HG02970 (cell line): ENCODE results near the gene DLG2.

Source experiments
- ATAC-seq: cut with Tn5 transposase; IDR thresholded peaks from one replicate; pipeline ENCODE4 v1.9.1; 2021; ENCODE audit warnings: mild to moderate bottlenecking, moderate library complexity, moderate number of reproducible peaks; ENCODE audit not compliant: unreplicated experiment, low FRiP score

DLG2 gene

DNA sequence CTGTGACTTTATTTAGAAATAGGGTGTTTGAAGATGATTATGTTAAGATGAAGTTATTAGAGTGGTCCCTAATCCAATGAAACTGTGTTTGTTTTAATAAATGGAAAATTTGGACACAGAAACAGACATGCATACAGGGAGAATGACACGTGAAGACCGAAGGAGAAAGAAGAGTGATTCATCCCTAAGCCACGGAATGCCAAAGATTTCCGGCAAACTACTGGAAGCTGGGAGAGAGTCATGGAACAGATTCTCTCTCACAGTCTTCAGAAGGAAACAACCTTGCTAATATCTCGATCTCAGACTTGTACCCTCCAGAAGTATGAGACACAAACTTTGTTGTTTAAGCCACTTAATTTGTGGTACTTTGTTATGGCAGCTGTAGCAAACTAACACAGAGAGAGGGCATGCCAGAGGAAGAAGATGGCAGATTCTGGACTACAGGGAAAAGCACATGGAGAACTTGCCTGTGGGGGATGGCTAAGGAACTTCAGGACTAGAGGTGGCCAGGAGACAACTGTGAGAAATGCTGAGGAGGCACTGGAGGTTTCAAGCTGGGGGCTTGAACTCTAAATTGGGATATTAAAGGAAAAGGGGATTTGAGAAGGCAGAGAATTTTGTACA is 1607.5 kb downstream of the DLG2 start:
- ATAC-seq = no peak

DNA sequence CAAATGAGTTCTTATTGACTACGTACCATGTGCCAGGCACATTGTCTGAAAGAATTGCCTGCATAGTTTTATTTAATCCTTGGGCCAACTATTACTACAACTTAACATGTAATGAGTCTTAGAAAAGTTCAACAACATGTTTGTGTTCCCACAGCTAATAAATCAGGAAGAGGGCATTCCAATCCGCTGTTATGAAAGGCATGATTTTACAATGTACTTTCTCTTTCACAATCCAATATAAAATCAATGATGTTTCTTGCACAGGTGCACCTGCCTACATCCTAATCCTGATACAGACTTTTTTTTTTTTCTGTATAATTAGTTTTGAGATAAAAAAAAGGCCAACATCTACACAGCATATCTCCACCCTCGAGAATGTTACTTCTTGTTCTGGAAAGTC is 1612.6 kb downstream of the DLG2 start:
- ATAC-seq = no peak

DNA sequence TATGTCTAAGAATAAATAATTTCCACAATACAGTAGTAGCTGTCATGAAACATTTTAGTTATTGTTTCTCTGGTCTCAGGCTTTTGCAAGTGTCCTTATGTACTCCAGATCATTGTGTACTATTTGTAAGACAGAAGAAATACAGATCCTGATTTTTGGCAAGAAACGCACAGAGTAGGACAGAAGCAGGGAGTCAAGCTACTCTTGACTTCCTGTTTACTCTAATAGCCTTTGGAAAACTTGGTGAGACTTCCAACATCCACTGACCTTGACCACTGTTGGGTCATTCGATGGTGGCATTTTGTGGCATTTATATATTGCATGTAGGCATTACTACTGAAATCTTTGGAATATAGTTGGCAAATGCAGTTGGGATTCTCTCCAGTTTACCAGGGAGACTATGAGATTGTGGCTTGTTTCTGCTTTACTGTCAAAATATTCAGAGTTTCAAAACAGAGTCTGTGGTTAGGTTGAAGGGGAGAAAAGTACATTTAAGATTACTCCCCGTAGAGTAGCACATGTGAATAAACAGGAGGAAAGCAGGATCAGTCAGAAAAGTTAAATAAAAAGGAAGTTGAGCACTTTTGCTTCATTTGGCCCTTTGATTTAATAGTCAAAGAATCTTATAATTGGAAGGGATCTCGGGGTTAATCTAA is 1614.8 kb downstream of the DLG2 start:
- ATAC-seq = no peak

DNA sequence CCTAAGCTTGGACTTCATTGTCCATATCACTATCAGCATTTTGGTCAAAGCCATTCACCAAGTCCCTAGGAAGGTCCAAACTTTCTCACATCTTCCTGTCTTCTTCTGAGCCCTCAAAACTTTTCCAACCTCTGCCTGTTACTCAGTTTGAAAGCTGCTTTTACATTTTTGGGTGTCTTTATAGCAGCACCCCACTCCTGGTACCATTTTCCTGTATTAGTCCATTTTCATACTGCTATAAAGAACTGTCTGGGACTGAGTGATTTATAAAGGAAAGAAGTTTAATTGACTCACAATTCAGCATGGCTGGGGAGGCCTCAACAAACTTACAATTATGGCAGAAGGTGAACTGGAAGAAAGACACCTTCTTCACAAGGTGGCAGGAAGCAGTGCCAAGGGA is 1624.0 kb downstream of the DLG2 start:
- ATAC-seq = no peak

DNA sequence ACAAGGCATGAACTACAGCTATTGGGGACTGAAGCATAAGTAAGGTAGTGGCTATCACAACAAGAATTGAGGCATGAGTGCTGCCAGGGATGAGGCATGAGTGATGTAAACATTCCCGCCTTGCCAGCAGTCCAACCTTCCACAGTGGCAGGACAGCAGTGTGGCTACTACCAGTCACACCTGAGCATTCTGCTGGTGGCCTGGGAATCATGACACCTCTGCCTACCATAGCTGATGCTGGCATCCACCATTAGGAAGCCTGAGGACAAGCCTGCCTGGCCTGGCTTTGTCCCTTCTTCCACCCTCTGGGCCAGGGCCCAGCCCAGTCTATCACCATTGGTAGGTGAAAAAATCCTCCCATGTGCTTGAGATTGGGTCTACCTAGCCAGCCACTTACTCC is 1628.2 kb downstream of the DLG2 start:
- no peak for ATAC-seq

DNA sequence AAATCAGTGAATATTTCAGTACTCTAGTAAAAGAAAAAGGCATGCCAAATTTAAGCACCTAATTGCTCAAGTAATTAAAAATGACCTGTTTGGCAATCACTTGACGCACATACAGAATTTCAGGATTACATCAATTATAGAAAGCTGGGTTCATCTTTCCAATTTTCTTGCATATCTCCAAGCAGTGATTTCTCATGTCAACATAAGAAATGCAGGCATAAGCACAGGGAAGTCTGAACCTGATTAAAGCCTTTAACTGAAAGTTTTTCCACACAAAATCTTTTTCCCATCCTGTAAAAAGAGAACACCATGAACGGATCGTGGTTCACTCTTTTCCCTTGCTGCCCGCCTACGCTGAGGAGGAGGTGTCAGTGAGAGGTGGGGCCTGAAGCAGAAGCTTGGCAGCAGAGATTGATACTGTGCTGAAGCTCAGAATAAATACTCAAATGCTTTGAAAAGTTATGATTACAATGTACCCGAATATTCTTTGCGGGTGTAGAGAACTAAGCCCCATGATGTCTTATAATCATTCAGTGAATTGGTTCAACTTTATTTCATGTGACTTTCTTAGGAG is 1636.9 kb downstream of the DLG2 start:
- ATAC-seq = no peak

DNA sequence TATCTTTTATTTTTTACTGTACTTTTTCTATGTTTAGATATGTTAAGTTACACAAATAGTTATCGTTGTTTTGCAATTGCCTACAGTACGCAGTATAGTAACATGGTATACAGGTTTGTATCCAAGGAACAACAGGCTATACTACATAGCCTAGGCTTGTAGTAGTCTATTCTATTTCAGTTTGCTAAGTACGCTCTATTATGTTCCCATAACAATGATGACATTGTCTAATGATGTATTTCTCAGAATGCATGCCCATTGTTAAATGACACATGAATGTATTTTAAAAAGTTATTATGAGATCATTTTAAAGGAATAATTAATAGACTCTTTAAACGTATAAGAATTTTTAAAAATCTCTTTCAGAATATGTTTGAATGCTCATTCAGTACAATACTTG is 1644.3 kb downstream of the DLG2 start:
- ATAC-seq = no peak

DNA sequence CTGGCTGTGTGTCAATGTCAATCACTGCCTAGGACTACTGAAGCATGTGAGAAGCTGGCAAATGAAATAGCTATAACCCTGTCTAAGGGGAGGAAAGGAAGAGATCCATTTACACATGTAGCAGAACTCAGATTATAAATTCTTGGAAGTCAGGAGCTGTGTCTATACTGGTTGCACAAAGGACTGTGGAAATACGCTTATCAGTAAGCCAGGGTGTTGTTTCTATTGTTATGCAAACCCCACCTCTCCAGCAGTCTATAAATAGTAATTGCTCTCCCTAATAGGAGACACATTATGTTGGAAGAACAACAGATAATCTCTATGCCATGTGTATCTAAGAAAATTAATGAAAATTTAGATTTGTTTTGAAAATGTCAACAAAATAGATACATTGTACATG is 1647.6 kb downstream of the DLG2 start:
- ATAC-seq = no peak

DNA sequence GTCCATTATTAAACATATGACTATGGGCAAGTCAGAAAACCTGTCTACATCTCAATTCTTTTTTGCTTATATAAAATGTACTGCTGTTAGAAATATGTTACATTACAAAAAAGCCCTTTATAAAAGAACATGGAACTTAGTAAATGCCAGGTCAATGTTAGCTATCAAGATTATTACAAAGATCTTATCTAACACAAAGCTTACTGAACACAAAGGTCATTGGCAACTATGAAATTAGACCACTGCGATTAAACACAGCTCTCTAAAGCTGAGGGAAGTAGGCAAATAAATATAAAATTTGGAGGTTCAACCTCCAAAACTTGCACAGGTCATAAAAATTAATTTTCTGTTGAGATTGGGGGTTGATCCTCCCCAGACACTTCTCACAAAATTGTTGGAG is 1648.2 kb downstream of the DLG2 start:
- ATAC-seq = no peak

DNA sequence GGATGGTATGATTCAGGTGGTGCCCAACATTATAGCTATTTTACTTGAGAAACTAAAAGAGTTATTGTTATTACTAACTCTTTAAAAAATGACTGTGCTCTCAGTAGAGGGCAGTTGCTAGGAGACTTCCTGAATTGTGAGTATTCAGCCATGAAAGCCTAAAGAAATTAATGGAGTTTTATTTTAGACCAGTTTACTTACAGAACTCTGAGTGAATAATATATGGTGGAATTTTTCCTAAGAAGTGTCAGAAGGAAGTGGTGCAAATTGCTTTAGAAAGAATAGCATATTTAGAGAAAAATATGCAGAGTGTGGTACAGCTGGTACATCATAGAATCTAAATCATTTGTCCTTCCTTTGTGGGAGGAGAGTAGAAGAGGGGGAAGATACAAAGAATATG is 1651.1 kb downstream of the DLG2 start:
- no peak for ATAC-seq

DNA sequence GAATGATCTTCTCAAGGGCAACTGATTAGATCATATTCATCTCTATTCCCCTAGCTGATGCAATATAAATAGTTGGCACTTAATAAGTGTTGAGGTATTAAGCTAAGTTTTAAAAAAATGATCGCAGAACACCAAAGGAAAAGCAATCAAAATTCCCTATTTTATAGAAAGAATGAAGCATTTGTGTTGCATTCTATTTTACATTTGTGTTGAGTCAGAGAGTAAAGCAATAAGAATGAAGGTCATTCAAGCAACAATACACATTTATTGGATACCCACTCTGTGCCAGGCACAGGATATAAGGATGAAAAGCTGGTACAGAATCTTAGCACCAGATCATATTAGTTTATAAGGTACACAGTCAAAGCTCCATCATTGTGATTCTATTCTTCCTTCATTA is 1654.6 kb downstream of the DLG2 start:
- no peak for ATAC-seq

DNA sequence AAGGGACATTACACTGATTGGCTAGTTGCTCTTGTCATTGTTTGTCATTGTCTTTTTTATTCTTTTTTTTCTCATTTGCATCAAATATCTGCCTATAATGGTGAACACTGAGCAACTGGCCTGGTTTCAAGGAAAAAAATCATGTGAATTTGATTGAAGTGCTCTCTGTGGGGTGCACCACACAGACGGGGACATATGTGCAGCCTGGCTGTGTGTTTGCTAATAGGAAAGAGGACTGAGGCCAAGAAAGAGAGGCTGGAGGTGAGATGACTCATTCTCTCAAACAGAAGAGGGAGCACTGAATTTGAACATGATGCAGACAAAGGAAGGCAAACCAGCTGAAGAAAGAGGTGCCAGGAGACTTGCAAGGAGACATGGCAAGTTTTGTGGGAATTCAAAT is 1656.1 kb downstream of the DLG2 start:
- ATAC-seq = no peak

DNA sequence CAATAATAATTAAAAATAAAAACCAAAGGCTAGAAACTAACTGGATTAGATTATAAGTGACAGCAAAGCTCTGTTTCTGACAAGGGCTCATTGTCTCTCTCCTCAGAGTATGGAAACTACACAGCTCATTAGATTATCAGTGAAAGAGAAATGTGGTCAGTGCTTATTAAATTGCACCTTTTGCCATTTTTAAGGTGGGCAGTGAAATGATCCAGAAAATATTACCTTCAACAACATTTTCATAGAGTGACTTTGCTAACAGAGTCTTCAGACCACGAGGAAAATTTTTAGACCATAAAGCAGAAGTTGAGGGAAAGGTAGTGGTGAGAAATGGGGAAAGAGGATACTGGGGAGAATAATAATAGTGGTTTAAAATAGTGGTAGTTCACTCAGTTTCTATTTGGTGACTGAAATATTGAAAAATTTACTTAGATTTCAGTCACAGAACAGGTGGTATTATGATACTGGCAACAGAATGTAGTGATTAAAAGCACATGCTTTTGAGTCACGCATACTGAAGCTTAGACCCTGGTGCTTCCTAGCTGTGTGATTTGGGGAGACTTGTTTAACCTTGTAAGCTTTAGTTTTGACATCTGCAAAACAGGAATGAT is 1657.0 kb downstream of the DLG2 start:
- ATAC-seq = peak; percentile 80

DNA sequence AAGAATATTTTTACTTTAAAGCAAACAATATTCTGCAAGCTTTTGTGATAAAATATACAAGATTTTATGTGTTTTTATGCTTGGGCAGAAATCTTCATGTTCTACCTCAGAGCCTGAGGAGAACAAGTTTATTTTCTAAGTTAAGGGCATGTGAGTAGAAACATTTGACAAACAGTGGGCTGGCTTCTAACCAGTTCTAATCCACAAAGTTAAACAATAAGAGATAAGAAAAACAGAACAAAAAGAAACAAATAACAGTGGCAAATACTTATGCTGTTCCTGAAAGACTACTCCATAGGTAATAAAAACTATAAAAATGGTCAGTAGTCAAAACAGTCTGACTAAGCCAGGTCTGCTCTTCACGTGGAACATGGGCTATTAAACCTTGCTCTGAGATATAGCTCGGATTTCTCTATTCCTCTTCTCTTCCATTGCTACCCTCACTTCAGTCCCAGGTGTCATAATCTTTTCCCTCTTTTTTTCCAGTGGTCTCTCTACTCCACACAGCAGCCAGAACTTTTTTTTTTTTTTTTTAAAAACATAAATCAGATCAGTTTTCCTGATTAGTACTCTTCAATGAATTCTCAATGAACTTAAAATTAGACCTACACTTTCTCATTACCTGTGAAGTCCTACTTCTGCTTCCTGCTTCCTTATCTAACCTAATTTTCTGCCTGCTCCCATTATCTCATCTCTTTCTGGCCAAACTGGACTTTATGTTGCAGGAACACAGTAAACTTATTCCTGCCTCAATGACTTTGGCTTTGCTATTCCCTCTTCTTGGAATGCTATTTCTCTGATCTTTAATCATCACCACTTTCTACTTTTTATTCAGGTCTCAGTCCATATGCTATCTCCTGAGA is 1669.9 kb downstream of the DLG2 start:
- ATAC-seq = no peak

DNA sequence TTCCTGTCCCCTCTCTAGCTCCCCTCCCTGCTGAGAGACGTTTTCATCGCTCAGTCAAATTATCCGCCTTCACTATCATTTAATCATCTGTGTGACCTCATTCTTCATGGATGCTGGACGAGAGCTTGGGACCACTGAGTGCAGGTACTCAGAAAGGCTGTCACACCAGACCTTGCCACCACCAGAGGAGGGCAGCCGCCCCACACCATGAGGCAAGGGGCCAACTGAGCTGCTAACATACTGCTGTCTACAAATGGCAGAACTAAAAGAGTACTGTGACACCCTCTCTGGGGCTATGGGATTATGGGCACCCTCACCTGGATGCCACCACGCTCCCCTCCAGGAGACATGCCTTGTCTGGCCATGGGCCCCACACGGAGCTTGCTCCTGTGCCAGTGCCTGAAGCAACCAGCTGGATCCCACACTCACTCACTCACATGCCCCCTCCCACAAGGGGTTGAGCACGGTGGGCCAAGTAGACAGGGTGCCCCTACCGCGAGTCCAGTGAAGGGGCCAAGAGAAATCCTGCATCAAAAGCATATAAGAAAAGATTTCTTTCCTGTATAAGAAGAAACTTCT is 1670.9 kb downstream of the DLG2 start:
- no peak for ATAC-seq

DNA sequence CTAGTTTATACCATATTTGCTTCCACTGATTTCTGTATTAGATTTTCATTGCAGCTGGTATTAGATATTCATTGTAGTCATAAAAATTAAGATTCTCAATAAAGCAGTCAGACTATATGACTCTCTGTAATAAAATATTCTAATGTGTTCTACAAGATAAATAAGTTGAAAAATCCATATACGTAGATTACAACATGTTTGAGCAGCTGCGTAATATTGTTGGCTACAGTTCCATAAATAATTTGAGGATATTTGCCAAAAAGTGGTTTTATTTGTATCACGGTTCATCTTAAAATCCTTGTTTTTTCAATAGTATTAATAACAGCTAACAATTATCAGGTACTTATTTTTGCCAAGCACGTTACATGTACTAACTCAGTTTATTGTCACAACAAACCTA is 1672.4 kb downstream of the DLG2 start:
- no peak for ATAC-seq

DNA sequence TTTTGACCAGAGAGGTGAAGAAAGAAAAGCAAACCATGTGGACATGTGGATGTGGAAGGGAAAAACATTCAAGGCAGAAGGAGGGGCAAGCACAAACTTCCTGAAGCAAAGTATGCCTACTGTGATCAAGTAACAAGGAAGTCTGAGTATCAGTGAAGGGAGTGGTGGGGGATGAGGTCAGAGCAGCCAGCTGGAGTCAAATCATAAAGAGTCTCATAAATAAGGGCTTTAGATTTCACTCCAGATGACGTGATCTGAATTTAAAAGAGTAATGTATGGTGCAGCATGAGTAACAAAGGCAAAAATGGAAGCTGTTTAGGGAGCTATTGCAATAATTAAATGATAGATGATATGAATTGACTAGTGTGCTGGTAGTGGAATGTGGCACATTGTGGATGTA is 1675.6 kb downstream of the DLG2 start:
- ATAC-seq = no peak

DNA sequence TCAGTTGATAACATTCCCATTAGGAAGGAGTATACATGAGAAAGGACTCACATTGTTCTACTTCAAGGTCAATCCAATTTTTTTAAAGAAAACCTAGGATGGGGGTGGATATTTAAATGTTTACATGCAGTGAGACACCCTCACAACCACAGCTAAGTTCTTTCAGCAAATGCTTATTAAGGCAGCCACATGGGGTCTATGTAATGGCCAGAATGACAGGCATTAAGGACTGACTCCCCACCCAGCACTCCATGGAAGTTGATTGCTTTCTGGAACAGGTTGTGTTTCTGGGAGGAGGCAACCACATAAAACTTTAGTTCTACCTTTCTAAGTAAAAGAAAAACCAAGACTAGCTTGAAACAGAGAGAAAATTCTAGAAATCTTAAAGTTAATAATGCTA is 1678.9 kb downstream of the DLG2 start:
- ATAC-seq = no peak

DNA sequence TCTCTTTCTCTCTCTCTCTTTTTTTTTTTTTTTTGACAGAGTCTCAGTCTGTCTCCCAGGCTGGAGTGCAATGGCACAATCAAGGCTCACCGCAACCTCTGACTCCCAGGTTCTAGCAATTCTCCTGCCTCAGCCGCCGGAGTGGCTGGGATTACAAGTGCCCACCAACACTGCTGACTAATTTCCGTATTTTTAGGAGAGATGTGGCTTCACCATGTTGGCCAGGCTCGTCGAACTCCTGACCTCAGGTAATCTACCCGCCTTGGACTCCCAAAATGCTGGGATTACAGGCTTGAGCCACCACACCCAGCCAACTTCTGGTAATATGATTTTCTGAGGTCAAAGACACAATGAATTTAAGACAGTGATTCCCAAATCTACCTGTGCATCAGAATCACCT is 1681.2 kb downstream of the DLG2 start:
- ATAC-seq = no peak

DNA sequence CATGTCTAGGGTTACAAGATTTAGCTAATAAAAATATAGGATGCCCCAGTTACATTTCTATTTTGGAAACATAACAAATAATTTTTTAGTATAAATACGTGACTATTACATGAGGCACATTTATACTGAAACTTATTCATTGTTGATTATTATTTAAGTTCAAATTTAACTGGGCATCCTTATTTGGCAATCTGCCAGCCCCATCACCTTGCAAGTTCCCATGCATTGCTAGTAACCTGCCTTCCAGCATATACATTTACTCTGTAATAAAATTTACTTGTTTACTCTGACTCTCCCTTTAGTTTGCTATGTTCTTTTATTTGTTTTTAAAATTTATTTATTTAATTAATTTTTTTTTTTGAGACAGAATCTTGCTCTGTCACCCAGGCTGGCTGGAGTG is 1686.1 kb downstream of the DLG2 start:
- ATAC-seq = no peak

DNA sequence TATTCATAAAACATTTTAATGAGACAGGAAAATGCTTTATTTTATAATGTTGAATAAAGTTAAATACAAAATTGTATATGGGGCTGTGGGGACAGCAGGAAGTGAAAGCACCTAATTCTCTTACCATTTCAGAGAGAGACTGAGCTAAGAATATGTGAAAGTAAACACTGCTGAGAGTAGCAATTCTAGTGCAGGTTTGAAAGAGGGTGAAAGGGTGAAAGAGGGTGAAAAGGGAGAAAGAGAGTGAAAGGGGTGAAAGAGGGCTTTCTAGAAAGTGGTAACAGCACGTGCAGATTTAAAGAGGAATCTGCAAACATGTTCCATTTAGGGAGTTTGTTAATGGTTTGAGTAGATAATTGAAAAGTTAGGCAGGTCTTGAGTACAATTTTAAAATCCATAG is 1689.0 kb downstream of the DLG2 start:
- ATAC-seq = no peak
